ENCODE data around the gene GHSR.

GHSR gene

DNA sequence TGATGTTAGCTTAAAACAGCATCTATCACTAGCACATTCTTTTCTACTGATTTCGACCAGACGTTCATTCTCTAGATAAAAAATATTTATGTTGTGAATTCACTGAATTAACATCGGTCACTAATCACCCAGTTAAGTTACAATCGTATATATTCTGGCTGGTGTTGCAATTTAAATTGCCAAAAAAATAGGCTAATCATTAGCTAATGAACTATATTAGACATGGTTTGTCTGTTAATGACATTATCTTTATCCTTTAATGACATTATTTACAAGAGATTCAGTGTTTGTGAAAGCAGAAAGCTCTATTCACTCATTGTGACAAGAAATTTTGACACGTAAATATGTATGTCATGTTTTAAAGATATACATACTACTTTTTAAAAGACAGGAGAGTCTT, 6.7 kb downstream of the GHSR start:
- no peak for DNase-seq

GRCh38 chr3:172438186-172438585, 10.1 kb downstream of the GHSR start:
- DNase-seq = no peak

DNA sequence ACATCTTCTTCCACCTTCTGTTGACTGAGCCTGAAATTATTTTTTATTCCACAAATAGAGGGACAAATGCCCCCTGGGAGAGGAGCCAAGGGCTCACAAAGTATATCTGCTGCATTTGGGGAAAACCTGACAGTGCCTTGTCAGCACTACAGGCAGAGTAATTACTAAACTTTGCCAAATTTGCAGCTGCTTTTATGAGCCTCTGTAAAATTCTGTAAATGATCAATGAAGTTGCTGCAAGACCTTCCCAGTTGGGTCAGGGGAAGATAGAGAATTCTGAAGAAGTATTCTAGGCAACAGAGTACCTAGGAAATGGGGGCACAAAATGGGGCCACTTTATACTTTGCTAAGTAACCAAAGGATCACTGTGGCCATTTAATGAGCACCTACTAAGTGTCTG, 10.5 kb downstream of the GHSR start:
- no peak for DNase-seq

DNA sequence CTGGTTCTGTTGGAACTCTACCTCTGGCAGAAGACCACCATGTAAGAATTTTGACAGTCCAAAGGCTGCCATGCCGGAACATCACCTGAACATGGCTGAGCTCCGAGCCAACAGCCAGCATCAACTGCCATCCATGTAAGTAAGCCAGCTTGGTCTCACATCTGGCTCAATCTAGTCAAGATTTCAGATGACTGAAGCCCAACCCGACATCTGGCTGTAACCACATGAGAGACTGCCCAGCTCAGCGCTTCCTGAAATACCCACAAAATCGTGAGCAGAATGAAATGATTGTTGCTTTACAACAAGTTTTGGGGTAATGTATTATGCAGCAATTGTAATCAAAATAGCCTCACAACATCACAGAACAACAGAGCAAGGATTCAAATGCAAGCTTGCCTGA, 32.9 kb downstream of the GHSR start:
- no peak for DNase-seq

- no peak for DNase-seq
Observed at GRCh38 chr3:172411478-172411947, 36.7 kb downstream of the GHSR start.

DNA sequence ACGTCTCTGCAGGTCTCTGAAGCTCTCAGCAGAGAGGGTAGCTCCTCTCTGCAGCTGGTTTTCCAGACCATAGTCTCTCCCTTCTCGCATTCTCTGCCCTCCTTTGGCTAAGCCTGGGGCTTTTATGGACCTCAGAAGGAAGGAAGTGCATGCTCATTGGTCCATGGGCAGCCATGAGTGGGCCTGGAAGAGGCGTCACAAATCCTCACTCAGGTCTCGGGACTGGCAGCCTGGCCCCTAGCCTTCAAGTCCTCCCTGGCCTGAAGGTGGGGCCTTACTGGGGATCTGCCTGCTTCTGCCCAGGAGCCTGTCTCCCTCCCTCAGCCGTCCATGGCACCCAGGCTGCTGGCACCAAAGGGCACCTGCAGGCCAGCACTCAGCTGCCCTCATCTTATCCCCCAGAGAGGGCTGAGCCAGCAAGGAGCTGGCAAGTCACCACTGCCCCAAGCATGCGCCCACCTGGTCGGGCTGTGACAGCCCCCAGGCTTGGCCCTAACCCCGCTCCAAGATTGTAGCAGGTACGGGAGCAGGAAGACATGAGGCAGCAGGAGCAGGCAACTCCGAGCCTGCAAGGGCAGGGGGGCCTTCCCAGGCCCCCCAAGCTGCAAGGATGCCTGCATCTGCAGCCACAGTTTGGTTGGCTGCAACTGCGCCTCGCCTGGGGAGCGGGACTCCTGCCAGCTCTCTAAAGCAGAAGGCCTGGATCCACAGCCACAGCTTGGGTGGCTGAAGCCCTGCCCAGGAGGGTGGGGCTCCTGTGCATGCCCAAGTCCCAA, 37.4 kb downstream of the GHSR start:
- DNase-seq = no peak

- DNase-seq = no peak
Observed at GRCh38 chr3:172407872-172408271, 40.4 kb downstream of the GHSR start.

- DNase-seq = no peak
Observed at GRCh38 chr3:172405914-172406313, 42.3 kb downstream of the GHSR start.

GRCh38 chr3:172404237-172404962, 43.9 kb downstream of the GHSR start:
- no peak for DNase-seq

GRCh38 chr3:172402892-172403643, 45.2 kb downstream of the GHSR start:
- DNase-seq = no peak

GRCh38 chr3:172402090-172402489, 46.2 kb downstream of the GHSR start:
- DNase-seq = no peak

GRCh38 chr3:172398484-172398883, 49.8 kb downstream of the GHSR start:
- no peak for DNase-seq

DNA sequence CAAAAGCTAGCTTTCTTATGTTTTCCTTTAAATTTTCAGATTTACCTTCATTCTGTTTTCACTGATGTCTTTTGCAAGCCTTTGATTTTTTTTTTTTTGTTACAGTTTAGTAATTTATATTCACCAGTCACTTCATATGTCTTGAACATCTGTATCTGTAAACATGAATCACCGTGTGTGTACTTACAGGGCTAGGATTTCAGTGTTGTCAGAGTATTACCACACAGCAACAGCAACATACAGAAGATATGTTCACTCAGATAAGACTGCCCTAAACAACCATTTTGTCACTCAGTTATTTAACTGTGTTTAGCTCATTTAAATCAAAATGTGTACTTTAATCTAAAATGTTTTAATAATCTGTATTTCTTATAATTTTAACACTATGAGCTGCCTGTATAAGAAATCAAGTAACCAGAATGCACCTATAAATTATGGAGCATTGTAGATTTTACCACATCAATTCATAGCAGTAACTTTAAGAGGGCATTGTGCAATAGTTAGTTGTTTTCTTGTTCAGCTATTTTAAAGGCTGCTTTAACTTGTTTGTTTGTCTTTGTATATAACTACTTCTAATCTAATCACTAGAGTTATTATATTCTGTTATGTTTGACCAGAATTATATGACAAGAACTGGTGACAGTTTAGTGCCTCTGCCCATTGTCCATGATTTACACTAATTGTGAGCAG, 50.4 kb downstream of the GHSR start:
- no peak for DNase-seq

DNA sequence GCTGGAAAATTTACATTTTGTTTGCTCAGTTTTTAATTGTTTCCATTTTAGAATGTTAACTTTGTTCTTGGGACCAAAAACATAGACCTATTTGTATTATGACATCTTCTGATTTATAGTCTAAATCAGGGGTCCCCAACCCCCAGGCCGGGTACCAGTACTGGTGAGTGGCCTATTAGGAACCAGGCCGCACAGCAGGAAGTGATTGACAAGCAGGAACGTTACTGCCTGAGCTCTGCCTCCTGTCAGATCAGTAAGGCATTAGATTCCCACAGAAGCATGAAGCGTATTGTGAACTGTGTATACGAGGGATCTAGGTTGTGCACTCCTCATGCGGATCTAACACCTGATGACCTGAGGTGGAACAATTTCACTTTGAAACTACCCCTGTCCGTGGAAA, 51.9 kb downstream of the GHSR start:
- DNase-seq = no peak

GRCh38 chr3:172394692-172395091, 53.6 kb downstream of the GHSR start:
- no peak for DNase-seq

Measured in amygdala (tissue), 56 donors.